Stomach (tissue), 19 donors: Measurements from ENCODE around the gene SLMAP. TPM values are rescaled to one million over a fixed set of nuclear protein-coding genes. Genes with fewer than 3 reads are reported as not detected.
A peak's percentile ranks its signal among the peaks of the same experiment; 100 is the strongest.

ENCODE experiments used
- DNase-seq, 2 donors: peaks; one replicate each; pipeline versions ENCODE4 v3.0.0 to v3.0.0-alpha.2; 2013 to 2019
- H3K27ac ChIP-seq, 5 donors: fragments of 200-600 bp in 4 of 5; sonication (generic) in 4 of 5; one replicate each; pipeline ENCODE4 v1.5.1; 2013 to 2019; ENCODE audit warnings: mild to moderate bottlenecking in 1 of 5, moderate library complexity in 1 of 5
- H3K27me3 ChIP-seq, 3 donors: fragments of 200-600 bp; sonication (generic); one replicate each; pipeline ENCODE4 v1.5.1; 2017 to 2019; ENCODE audit warnings: mixed run types in 1 of 3
- H3K36me3 ChIP-seq, 4 donors: fragments of 200-600 bp; sonication (generic); 1 replicate in 3 of 4; 2 replicates in 1 of 4; pipeline ENCODE4 v1.5.1; 2016 to 2019
- H3K4me1 ChIP-seq, 4 donors: fragments of 200-600 bp; sonication (generic); one replicate each; pipeline ENCODE4 v1.5.1; 2016 to 2019
- H3K4me3 ChIP-seq, 4 donors: fragments of 200-600 bp; sonication (generic) in 3 of 4; one replicate each; pipeline ENCODE4 v1.5.1; 2016 to 2019; ENCODE audit warnings: mild to moderate bottlenecking in 1 of 4
- H3K9me3 ChIP-seq, 4 donors: fragments of 200-600 bp; sonication (generic); one replicate each; pipeline ENCODE4 v1.5.1; 2016 to 2019
- CTCF ChIP-seq, 7 experiments: fragments of 450-650 bp in 4 of 7; fragments of 200-600 bp in 3 of 7; sonication (generic) in 3 of 7; IDR thresholded peaks; one replicate each; pipeline ENCODE4 v1.5.1; 2016 to 2019; ENCODE audit warnings: antibody characterized with exemption in 7 of 7, control low read depth in 2 of 7, mild to moderate bottlenecking in 1 of 7
- EP300 ChIP-seq: sonication (generic); formaldehyde crosslinking; IDR thresholded peaks from one replicate; pipeline ENCODE4 v1.6.1; 2017; ENCODE audit warnings: antibody characterized with exemption
- POLR2A ChIP-seq, 4 donors: fragments of 450-650 bp; IDR thresholded peaks; one replicate each; pipeline ENCODE4 v1.6.1; 2016; ENCODE audit warnings: antibody characterized with exemption in 4 of 4, control low read depth in 2 of 4, mild to moderate bottlenecking in 1 of 4, moderate library complexity in 1 of 4
- POLR2AphosphoS5 ChIP-seq, 3 donors: sonication (generic); formaldehyde crosslinking; IDR thresholded peaks; one replicate each; pipeline ENCODE4 v1.6.1; 2016; ENCODE audit warnings: antibody characterized with exemption in 3 of 3
- whole genome bisulfite sequencing, 5 donors: extraction: QIAGEN DNeasy Blood & Tissue Kit in 3 of 5; methylation state at CpG; one replicate each; pipeline versions ENCODE4 v1.1.5 to v1.1.7; 2013 to 2018; 5-methylcytosine and 5-hydroxymethylcytosine counted together
- intact Hi-C: fragments of 100-400 bp; cut with DNase I; formaldehyde crosslinking; loops from one replicate; pipeline ENCODE4 v1.15.1; 2023; ENCODE audit warnings: low total_unique reads
- long read RNA-seq, 10 donors: transcript quantifications; one replicate each; lab custom pipeline, GENCODE V29; 2026
- polyA plus RNA-seq, 3 donors: library from polyadenylated mRNA; stranded (reverse); fragments of 200-250 nt; gene quantifications; one replicate each; pipeline ENCODE4 v1.2.3, GENCODE V29; 2013
- total RNA-seq, 5 donors: library from RNA; depleted of rRNA; stranded (reverse); fragments of >200 nt; gene quantifications; one replicate each; pipeline versions ENCODE4 v1.1.0 to v1.2.3, GENCODE V29; 2014 to 2016
- donor health status: healthy with polysubstance abuse.
- donor health status: Bipolar disorder and iron deficiency.
- donor health status: healthy.

The SLMAP gene
- 100 to 1,000 TPM; 123 to 534 (median 292) TPM for total RNA-seq
- 10 to 100 TPM; 23.9 to 41.2 (median 26.7) TPM for polyA plus RNA-seq
- long read RNA-seq, donor 1, transcript SLMAP-205 (11 exons, 3,066 nt) = major isoform, 10 of 168 reads
- long read RNA-seq, donor 1, partial matches to known transcripts = 157 of 168 reads
- long read RNA-seq, donor 1, other reads (novel, unspliced or antisense) = 0 of 168 reads
- long read RNA-seq, donor 2, partial matches to known transcripts = 0 of 1 reads
- long read RNA-seq, donor 2, other reads (novel, unspliced or antisense) = 0 of 1 reads
- long read RNA-seq, donor 3 = 0 reads
- long read RNA-seq, donor 4 = 0 reads
- long read RNA-seq, donor 5, partial matches to known transcripts = 0 of 4 reads
- long read RNA-seq, donor 5, other reads (novel, unspliced or antisense) = 0 of 4 reads
- long read RNA-seq, donor 6 = 0 reads
- long read RNA-seq, donor 7, full-length matches to known transcripts = 30 of 37 reads
- long read RNA-seq, donor 7, partial matches to known transcripts = 7 of 37 reads
- long read RNA-seq, donor 7, other reads (novel, unspliced or antisense) = 0 of 37 reads
- long read RNA-seq, donor 8, transcript SLMAP-205 (11 exons, 3,066 nt) = major isoform, 10 of 10 reads
- long read RNA-seq, donor 8, partial matches to known transcripts = 0 of 10 reads
- long read RNA-seq, donor 8, other reads (novel, unspliced or antisense) = 0 of 10 reads
- long read RNA-seq, donor 9, transcript SLMAP-205 (11 exons, 3,066 nt) = major isoform, 7 of 21 reads
- long read RNA-seq, donor 9, partial matches to known transcripts = 13 of 21 reads
- long read RNA-seq, donor 9, other reads (novel, unspliced or antisense) = 0 of 21 reads
- long read RNA-seq, donor 10, partial matches to known transcripts = 0 of 2 reads
- long read RNA-seq, donor 10, other reads (novel, unspliced or antisense) = 0 of 2 reads

- Histone ChIP-seq H3K27me3 (no peaks in the 10 kb centered on the region), H3K27ac (peak within 1 kb of the TSS; percentile 77 to 95 (median 88)), H3K9me3 (no peaks in the 10 kb centered on the region), H3K4me1 (peaks cover 18 to 47% (median 40%) of the 10 kb centered on the region in 4 donors), H3K4me3 (peak within 1 kb of the TSS; percentile 80 to 98 (median 94)), H3K36me3 (peaks cover 3 to 17% (median 12%) of the 10 kb centered on the region in 4 donors)
- WGBS, 5 donors = 0 to 1% (median 0%) methylated on average over 46 to 48 of the region's 48 CpGs
- DNase-seq = peak; percentile 98 to 99
- peak; percentile 89 to 98 (median 95) for TF ChIP-seq POLR2AphosphoS5 (IDR thresholded peaks at IDR 0.05)
- no peak for TF ChIP-seq CTCF (IDR thresholded peaks at IDR 0.05)
- TF ChIP-seq EP300 = no peak
- peak in 1 of 4 donors; percentile 22 for TF ChIP-seq POLR2A (IDR thresholded peaks at IDR 0.05)
- intact Hi-C loops = loop anchor here (10.0 kb wide), 1 partner anchor 51 kb away; no protein-coding TSS in a partner anchor
Observed at GRCh38 chr3:57755741-57756527, at the start of gene SLMAP. TSS of gene SLMAP (plus strand) at chr3:57756309. CDS start at chr3:57757652, 1,343 bp downstream.

- Histone ChIP-seq H3K27ac (peak overlapping the region in 2 of 5 donors; percentile 34 to 36), H3K4me1 (peaks cover 0 to 20% (median 4%) of the 10 kb centered on the region in 4 donors), H3K27me3 (no peaks in the 10 kb centered on the region), H3K9me3 (no peaks in the 10 kb centered on the region), H3K36me3 (no peaks in the 10 kb centered on the region), H3K4me3 (no peak overlapping the region)
- DNase-seq = peak in 1 of 2 donors; percentile 68
- WGBS, 5 donors = 50 to 69% (median 65%) methylated on average over 3 of the region's 3 CpGs
- TF ChIP-seq POLR2A (IDR thresholded peaks at IDR 0.05) (no peak), EP300 (no peak), POLR2AphosphoS5 (IDR thresholded peaks at IDR 0.05) (peak in 1 of 3 donors; percentile 41), CTCF (IDR thresholded peaks at IDR 0.05) (no peak)
- intact Hi-C loops = loop anchor here (10.0 kb wide), 1 partner anchor 48 kb away; the partner anchor contains the start of gene SLMAP
Observed at GRCh38 chr3:57706462-57706861, 49.6 kb upstream of the SLMAP start.

GRCh38 chr3:57709031-57709430, 47.1 kb upstream of the SLMAP start:
- Histone ChIP-seq H3K9me3 (no peaks in the 10 kb centered on the region), H3K4me3 (no peak overlapping the region), H3K27me3 (no peaks in the 10 kb centered on the region), H3K36me3 (no peaks in the 10 kb centered on the region), H3K4me1 (peaks cover 0 to 20% (median 4%) of the 10 kb centered on the region in 4 donors), H3K27ac (peak overlapping the region in 4 of 5 donors; percentile 0 to 67 (median 51))
- intact Hi-C loops = loop anchor here (10.0 kb wide), 1 partner anchor 46 kb away; the partner anchor contains the start of gene SLMAP
- TF ChIP-seq CTCF (IDR thresholded peaks at IDR 0.05) = no peak
- no peak for TF ChIP-seq EP300
- no peak for TF ChIP-seq POLR2A (IDR thresholded peaks at IDR 0.05)
- no peak for TF ChIP-seq POLR2AphosphoS5 (IDR thresholded peaks at IDR 0.05)
- DNase-seq = no peak
- WGBS, 5 donors = 5 to 24% (median 19%) methylated on average over 2 of the region's 2 CpGs
